ENCODE measurements around the gene ZNF148.

GRCh38 chr3:125375950-125376679, 990 bp upstream of the ZNF148 start:
- TF ChIP-seq POLR2A (IDR thresholded peaks at IDR 0.05; ENCODE audit: low read length) (no peak), GATA1 (IDR thresholded peaks at IDR 0.05; ENCODE audit: low read depth, low read length) (no peak)

Data from erythroblast (primary cell).